GM12878 (cell line): ENCODE measurements around the gene MYL3. TPM values are rescaled to one million over a fixed set of nuclear protein-coding genes. Genes with fewer than 3 reads are reported as not detected.

Source experiments
- ATAC-seq: fragments of 200-7000 bp; cut with Tn5 transposase; 3 replicates; pipeline ENCODE4 v1.9.1; 2020; ENCODE audit warnings: mild to moderate bottlenecking, moderate library complexity
- BruUV-seq: library from RNA; stranded (reverse); fragments of 400-500 nt; replicated peaks from 2 replicates; lab custom pipeline; 2021; lab: Mats Ljungman, UMichigan
- CTCF ChIA-PET: fragments of 300-600 bp; sonication (Branson Sonifier 250); formaldehyde crosslinking; extraction: SDS; loops from one replicate; lab custom pipeline; 2021; ENCODE audit warnings: inconsistent platforms; lab: Yijun Ruan, JAX
- POLR2A ChIA-PET: fragments of 350-600 bp; formaldehyde crosslinking; extraction: SDS; loops from one replicate; lab custom pipeline; 2021; ENCODE audit warnings: inconsistent platforms; lab: Charles Lee
- RAD21 ChIA-PET: fragments of 300-600 bp; sonication (Branson Sonifier 250); formaldehyde crosslinking; loops from one replicate; lab custom pipeline; 2023; ENCODE audit warnings: antibody characterized with exemption; ENCODE audit not compliant: unreplicated experiment; lab: Charles Lee
- SMC1A ChIA-PET: fragments of 300-600 bp; sonication (Branson Sonifier 250); formaldehyde crosslinking; loops from one replicate; lab custom pipeline; 2023; ENCODE audit not compliant: unreplicated experiment, uncharacterized antibody; lab: Charles Lee
- DNase-seq: peaks from one replicate; pipeline ENCODE4 v3.0.0-alpha.2; 2011; ENCODE audit warnings: low read depth, low spot score
- FAIRE-seq: peaks from 3 replicates; lab custom pipeline; 2011; peaks lifted over from hg19 to GRCh38; lab: Jason Lieb, UNC
- H2AFZ ChIP-seq: 2 replicates; pipeline ENCODE4 v1.6.0; 2011; ENCODE audit warnings: low read depth, low read length, control low read depth; ENCODE audit not compliant: control insufficient read depth
- H3K27ac ChIP-seq: 2 replicates; pipeline ENCODE4 v1.5.1; 2011; ENCODE audit warnings: control low read depth; ENCODE audit not compliant: control insufficient read depth, insufficient read depth
- H3K27me3 ChIP-seq, 2 experiments: replicated peaks in 1 of 2; 2 replicates each; pipeline versions ENCODE4 v1.6.0 to v1.6.1; 2011; ENCODE audit warnings: low read length in 1 of 2; ENCODE audit not compliant: control insufficient read depth in 2 of 2, insufficient read depth in 2 of 2
- H3K36me3 ChIP-seq, 2 experiments: 2 replicates each; pipeline ENCODE4 v1.5.1; 2011; ENCODE audit warnings: low read length in 1 of 2; ENCODE audit not compliant: control insufficient read depth in 2 of 2, insufficient read depth in 2 of 2
- H3K4me1 ChIP-seq: 2 replicates; pipeline ENCODE4 v1.6.1; 2011; ENCODE audit warnings: mild to moderate bottlenecking, low read length, moderate library complexity, mixed read lengths; ENCODE audit not compliant: control insufficient read depth, insufficient read depth
- H3K4me2 ChIP-seq: 2 replicates; pipeline ENCODE4 v1.6.0; 2011; ENCODE audit warnings: control low read depth; ENCODE audit not compliant: control insufficient read depth, insufficient read depth
- H3K4me3 ChIP-seq: fragments of 200-600 bp; sonication (generic); 2 replicates; pipeline ENCODE4 v1.5.1; 2016
- H3K79me2 ChIP-seq: 2 replicates; pipeline ENCODE4 v1.6.0; 2011; ENCODE audit warnings: low read length; ENCODE audit not compliant: control insufficient read depth, insufficient read depth
- H3K9ac ChIP-seq: 2 replicates; pipeline ENCODE4 v1.8.0; 2011; ENCODE audit warnings: low read length, control low read depth, mixed read lengths; ENCODE audit not compliant: control insufficient read depth, insufficient read depth
- H3K9me3 ChIP-seq: replicated peaks from 3 replicates; pipeline ENCODE4 v1.5.1; 2011; ENCODE audit warnings: mild to moderate bottlenecking, low read length; ENCODE audit not compliant: control insufficient read depth, insufficient read depth
- H4K20me1 ChIP-seq: 2 replicates; pipeline ENCODE4 v1.6.0; 2011; ENCODE audit not compliant: control insufficient read depth, insufficient read depth
- ATF7 ChIP-seq: fragments of 450-650 bp; IDR thresholded peaks from 2 replicates; pipeline ENCODE4 v1.6.1; 2016; ENCODE audit warnings: low read depth, mild to moderate bottlenecking
- ETV6 ChIP-seq, 2 experiments: fragments of 450-650 bp in 1 of 2; IDR thresholded peaks in 1 of 2; conservative IDR thresholded peaks in 1 of 2; 2 replicates each; pipeline ENCODE4 v1.6.1; 2014; ENCODE audit warnings: antibody characterized with exemption in 1 of 2, borderline replicate concordance in 1 of 2, low read depth in 1 of 2, mild to moderate bottlenecking in 1 of 2, moderate library complexity in 1 of 2
- IKZF1 ChIP-seq: fragments of 450-650 bp; conservative IDR thresholded peaks from 2 replicates; pipeline ENCODE4 v1.6.1; 2017; ENCODE audit warnings: antibody characterized with exemption, mild to moderate bottlenecking
- IKZF2 ChIP-seq, 2 experiments: fragments of 450-650 bp; IDR thresholded peaks; 2 replicates each; pipeline ENCODE4 v1.6.1; 2017; ENCODE audit warnings: mild to moderate bottlenecking in 2 of 2, moderate library complexity in 2 of 2
- MLLT1 ChIP-seq: fragments of 450-650 bp; IDR thresholded peaks from 2 replicates; pipeline ENCODE4 v1.6.1; 2016; ENCODE audit warnings: mild to moderate bottlenecking
- NFYB ChIP-seq: IDR thresholded peaks from 2 replicates; pipeline ENCODE4 v1.6.1; 2011; ENCODE audit warnings: low read depth, mild to moderate bottlenecking, low read length, improper control_type of control experiment, moderate library complexity; ENCODE audit not compliant: insufficient read depth
- NR2F1 ChIP-seq: fragments of 450-650 bp; conservative IDR thresholded peaks from 2 replicates; pipeline ENCODE4 v1.6.1; 2017; ENCODE audit warnings: mild to moderate bottlenecking
- PML ChIP-seq: IDR thresholded peaks from 2 replicates; pipeline ENCODE4 v1.6.1; 2012; ENCODE audit warnings: low read length, inconsistent platforms
- RAD21 ChIP-seq: IDR thresholded peaks from 2 replicates; pipeline ENCODE4 v1.6.1; 2011; ENCODE audit warnings: mild to moderate bottlenecking, low read depth, low read length, moderate library complexity; ENCODE audit not compliant: insufficient read depth
- RELB ChIP-seq: fragments of 450-650 bp; IDR thresholded peaks from 2 replicates; pipeline ENCODE4 v1.6.1; 2017; ENCODE audit warnings: low read depth, mild to moderate bottlenecking, moderate library complexity
- SIX5 ChIP-seq: IDR thresholded peaks from 2 replicates; pipeline ENCODE4 v1.6.1; 2011; ENCODE audit warnings: mild to moderate bottlenecking, low read depth, low read length, moderate library complexity; ENCODE audit not compliant: severe bottlenecking
- SP1 ChIP-seq: IDR thresholded peaks from one replicate; pipeline ENCODE4 v1.6.1; 2011; ENCODE audit warnings: low read depth, low read length
- SPI1 ChIP-seq: IDR thresholded peaks from 2 replicates; pipeline ENCODE4 v1.6.1; 2011; ENCODE audit warnings: low read depth, mild to moderate bottlenecking, low read length, moderate library complexity, borderline replicate concordance; ENCODE audit not compliant: insufficient read depth
- YY1 ChIP-seq: IDR thresholded peaks from 2 replicates; pipeline ENCODE4 v1.6.1; 2011; ENCODE audit warnings: low read depth, mild to moderate bottlenecking, low read length
- WGBS: methylation state at CpG from one replicate; pipeline ENCODE4 v1.1.6; 2016; ENCODE audit warnings: low lambda C conversion rate; ENCODE audit not compliant: insufficient replicate concordance, insufficient coverage; ENCODE audit errors: missing lambda C conversion rate; 5-methylcytosine and 5-hydroxymethylcytosine counted together
- in situ Hi-C: fragments of 300-500 bp; cut with MboI; formaldehyde crosslinking; loops from 9 replicates; pipeline ENCODE4 v1.14.3; 2018; ENCODE audit warnings: mixed read lengths
- intact Hi-C: fragments of 100-400 bp; cut with micrococcal nuclease; formaldehyde crosslinking; loops from one replicate; pipeline ENCODE4 v1.14.2; 2022; ENCODE audit not compliant: unreplicated experiment
- polyA plus RNA-seq, 11 experiments: library from polyadenylated mRNA; depleted of rRNA in 4 of 11; unstranded in 6 of 11; stranded (reverse) in 5 of 11; fragments of >200 nt; fragmentation: Nextera tagmentation in 4 of 11; fragmentation: Illumina TruSeq in 1 of 11; extraction: Ambion mirVana in 4 of 11; extraction: Trizol in 1 of 11; gene quantifications; 1 replicate in 1 of 11; 2 replicates in 10 of 11; pipeline versions ENCODE4 v1.2.1 to v1.2.3, GENCODE V29; 2011 to 2016; ENCODE audit warnings: inconsistent platforms in 2 of 11, missing spikeins in 2 of 11, low read depth in 1 of 11
- total RNA-seq, 4 experiments: library from RNA; depleted of rRNA in 3 of 4; stranded (reverse); fragments of >200 nt in 3 of 4; fragmentation: Illumina TruSeq in 1 of 4; extraction: Trizol in 1 of 4; gene quantifications; 2 replicates each; pipeline versions ENCODE4 v1.2.1 to v1.2.3, GENCODE V29; 2013 to 2021

The MYL3 gene
- total and polyA plus RNA-seq, 10 of the 15 experiments (the other 5 are each of a cell fraction or from before 2014, with no cell fraction given): 0.40 TPM; not detected in 9

GRCh38 chr3:46893763-46894162 lies 30.5 kb upstream of the MYL3 start:
- H3K4me3 ChIP-seq: no peak overlapping the region
- 19% methylated on average over 9 of the region's 9 CpGs for WGBS
- H3K36me3 ChIP-seq: no peaks in the 10 kb centered on the region
- ChIA-PET POLR2A (no interaction called here), RAD21 (interaction anchor here (0.6 to 1.8 kb wide), 4 partner anchors 16 to 552 kb away, joined by 3 to 4 read pairs (median 4); no protein-coding TSS in a partner anchor), CTCF (interaction anchor here (0.6 to 1.9 kb wide), 5 partner anchors 15 to 198 kb away, joined by 3 to 4 read pairs (median 3); partner anchors contain the start of gene PTH1R), SMC1A (interaction anchor here (2.5 kb wide), 1 partner anchor 26 kb away, joined by 16 read pairs; no protein-coding TSS in a partner anchor)
- no TSS peak for BruUV-seq
- no peaks in the 10 kb centered on the region for H3K9me3 ChIP-seq
- intact Hi-C loops (no loop called here), in situ Hi-C loops (no loop called here)
- no peaks in the 10 kb centered on the region; the same call in 1 of the 2 replicates for H3K4me1 ChIP-seq
- no peak overlapping the region for H3K9ac ChIP-seq
- no peaks in the 10 kb centered on the region for H3K79me2 ChIP-seq
- no peak overlapping the region for H2AFZ ChIP-seq
- ATAC-seq (no peak), DNase-seq (no peak), FAIRE-seq (no peak)
- peaks cover 3% of the 10 kb centered on the region; the same call in 1 of the 2 replicates for H4K20me1 ChIP-seq
- no peak overlapping the region for H3K4me2 ChIP-seq
- no peak for TF ChIP-seq YY1
- no peak for TF ChIP-seq RAD21
- no peak for TF ChIP-seq SP1
- no peak for TF ChIP-seq ETV6 (conservative IDR thresholded peaks at IDR 0.05 in 1 of 2, IDR thresholded peaks at IDR 0.05 in 1 of 2; ENCODE audit: borderline replicate concordance in 1 of 2, low read depth in 1 of 2)
- peak; percentile 23 to 29; a peak in 2 of 4 replicates for TF ChIP-seq IKZF2 (IDR thresholded peaks at IDR 0.05)
- TF ChIP-seq PML: no peak
- no peak for TF ChIP-seq MLLT1
- TF ChIP-seq NFYB: no peak
- TF ChIP-seq ATF7: peak; percentile 95
- TF ChIP-seq SIX5: no peak
- TF ChIP-seq NR2F1: peak; percentile 46
- no peak for TF ChIP-seq RELB
- peak; percentile 19; the same call in 1 of the 2 replicates for TF ChIP-seq SPI1
- TF ChIP-seq IKZF1: peak; percentile 55; the same call in 1 of the 2 replicates
- peaks cover 2 to 3% of the 10 kb centered on the region in 2 experiments; a peak in 3 of 4 replicates for H3K27me3 ChIP-seq
- H3K27ac ChIP-seq: no peak overlapping the region
